HEK293 (cell line): Measurements from ENCODE around the gene WSCD2.
A peak's percentile ranks its signal among the peaks of the same experiment; 100 is the strongest.

ENCODE experiments used
- CTCF ChIA-PET: fragments of 350-600 bp; formaldehyde crosslinking; extraction: SDS; loops from one replicate; lab custom pipeline; 2021; ENCODE audit warnings: antibody characterized with exemption; lab: Yijun Ruan, JAX
- POLR2A ChIA-PET: fragments of 300-600 bp; formaldehyde crosslinking; extraction: SDS; loops from one replicate; lab custom pipeline; 2020; ENCODE audit warnings: antibody characterized with exemption, inconsistent platforms; lab: Yijun Ruan, JAX
- H3K27ac ChIP-seq: fragments of 200-500 bp; sonication (Bioruptor generic); 2 replicates; pipeline ENCODE4 v1.5.1; 2014; ENCODE audit warnings: low read depth, low read length, control low read depth, inconsistent platforms; ENCODE audit errors: extremely low read depth
- H3K36me3 ChIP-seq, 2 experiments: fragments of 200-500 bp in 1 of 2; sonication (Bioruptor generic) in 1 of 2; 1 replicate in 1 of 2; 2 replicates in 1 of 2; pipeline ENCODE4 v1.5.1; 2014 to 2017; ENCODE audit warnings: inconsistent platforms in 2 of 2, low read length in 2 of 2; ENCODE audit not compliant: control insufficient read depth in 2 of 2, insufficient read depth in 1 of 2
- H3K4me1 ChIP-seq: fragments of 200-500 bp; sonication (Bioruptor generic); 2 replicates; pipeline ENCODE4 v1.5.1; 2014; ENCODE audit warnings: mild to moderate bottlenecking, low read length, inconsistent platforms; ENCODE audit not compliant: control insufficient read depth, insufficient read depth
- H3K4me3 ChIP-seq: 2 replicates; pipeline ENCODE4 v1.5.1; 2011; ENCODE audit warnings: low read depth, mild to moderate bottlenecking, control low read depth, low read length, moderate library complexity
- H3K9me3 ChIP-seq: fragments of 200-500 bp; sonication (Bioruptor generic); 2 replicates; pipeline ENCODE4 v1.5.1; 2014; ENCODE audit warnings: low read depth, low read length, inconsistent platforms; ENCODE audit not compliant: control insufficient read depth, insufficient read depth
- FEZF1 ChIP-seq: fragments of 450-650 bp; formaldehyde crosslinking; IDR thresholded peaks from 2 replicates; pipeline ENCODE4 v1.5.1; 2016; ENCODE audit warnings: missing biosample characterization, missing genetic modification characterization
- IKZF3 ChIP-seq: fragments of 450-650 bp; IDR thresholded peaks from 2 replicates; pipeline ENCODE4 v1.5.0; 2018; ENCODE audit warnings: missing biosample characterization, mild to moderate bottlenecking, missing genetic modification characterization, moderate library complexity
- KLF1 ChIP-seq: fragments of 450-650 bp; formaldehyde crosslinking; IDR thresholded peaks from 2 replicates; pipeline ENCODE4 v1.5.1; 2016; ENCODE audit warnings: missing biosample characterization, missing genetic modification characterization
- MEIS1 ChIP-seq: sonication (generic); formaldehyde crosslinking; IDR thresholded peaks from 2 replicates; pipeline ENCODE4 v1.8.1; 2022; ENCODE audit warnings: missing genetic modification reagents, mild to moderate bottlenecking, borderline replicate concordance
- MYNN ChIP-seq: fragments of 450-650 bp; formaldehyde crosslinking; IDR thresholded peaks from 2 replicates; pipeline ENCODE4 v1.5.1; 2016; ENCODE audit warnings: missing biosample characterization, missing genetic modification characterization, borderline replicate concordance
- SCRT1 ChIP-seq: fragments of 450-650 bp; formaldehyde crosslinking; IDR thresholded peaks from 2 replicates; pipeline ENCODE4 v1.5.1; 2016; ENCODE audit warnings: missing biosample characterization, missing genetic modification characterization, borderline replicate concordance
- SCRT2 ChIP-seq: fragments of 450-650 bp; formaldehyde crosslinking; IDR thresholded peaks from 2 replicates; pipeline ENCODE4 v1.5.1; 2016; ENCODE audit warnings: missing biosample characterization, missing genetic modification characterization
- WT1 ChIP-seq: fragments of 450-650 bp; formaldehyde crosslinking; IDR thresholded peaks from 2 replicates; pipeline ENCODE4 v1.5.1; 2016; ENCODE audit warnings: missing biosample characterization, missing genetic modification characterization
- ZNF140 ChIP-seq: fragments of 450-650 bp; formaldehyde crosslinking; IDR thresholded peaks from 2 replicates; pipeline ENCODE4 v1.5.1; 2016; ENCODE audit warnings: missing biosample characterization, missing genetic modification characterization
- ZNF157 ChIP-seq: fragments of 450-650 bp; formaldehyde crosslinking; IDR thresholded peaks from 2 replicates; pipeline ENCODE4 v1.5.1; 2016; ENCODE audit warnings: missing biosample characterization, missing genetic modification characterization
- ZNF266 ChIP-seq: fragments of 450-650 bp; formaldehyde crosslinking; IDR thresholded peaks from 2 replicates; pipeline ENCODE4 v1.5.1; 2016; ENCODE audit warnings: missing biosample characterization, missing genetic modification characterization, low read depth
- ZNF391 ChIP-seq: fragments of 450-650 bp; formaldehyde crosslinking; IDR thresholded peaks from 2 replicates; pipeline ENCODE4 v1.5.1; 2016; ENCODE audit warnings: low read depth, missing biosample characterization, missing genetic modification characterization, borderline replicate concordance
- ZNF394 ChIP-seq: fragments of 450-650 bp; formaldehyde crosslinking; IDR thresholded peaks from 2 replicates; pipeline ENCODE4 v1.5.1; 2016; ENCODE audit warnings: missing biosample characterization, missing genetic modification characterization, mild to moderate bottlenecking, moderate library complexity, borderline replicate concordance
- ZNF580 ChIP-seq: fragments of 450-650 bp; formaldehyde crosslinking; IDR thresholded peaks from 2 replicates; pipeline ENCODE4 v1.5.1; 2016; ENCODE audit warnings: missing biosample characterization, missing genetic modification characterization
- ZNF776 ChIP-seq: fragments of 450-650 bp; formaldehyde crosslinking; IDR thresholded peaks from 2 replicates; pipeline ENCODE4 v1.5.0; 2017; ENCODE audit warnings: missing biosample characterization, missing genetic modification characterization, borderline replicate concordance
- TF ChIP-seq, protein P1 (sequence below): fragments of 450-650 bp; formaldehyde crosslinking; IDR thresholded peaks from 2 replicates; pipeline ENCODE4 v1.5.1; 2016; ENCODE audit warnings: missing biosample characterization, missing genetic modification characterization
- TF ChIP-seq, protein P2 (sequence below): fragments of 450-650 bp; formaldehyde crosslinking; IDR thresholded peaks from 2 replicates; pipeline ENCODE4 v1.5.1; 2016; ENCODE audit warnings: missing biosample characterization, missing genetic modification characterization

WSCD2 gene

DNA sequence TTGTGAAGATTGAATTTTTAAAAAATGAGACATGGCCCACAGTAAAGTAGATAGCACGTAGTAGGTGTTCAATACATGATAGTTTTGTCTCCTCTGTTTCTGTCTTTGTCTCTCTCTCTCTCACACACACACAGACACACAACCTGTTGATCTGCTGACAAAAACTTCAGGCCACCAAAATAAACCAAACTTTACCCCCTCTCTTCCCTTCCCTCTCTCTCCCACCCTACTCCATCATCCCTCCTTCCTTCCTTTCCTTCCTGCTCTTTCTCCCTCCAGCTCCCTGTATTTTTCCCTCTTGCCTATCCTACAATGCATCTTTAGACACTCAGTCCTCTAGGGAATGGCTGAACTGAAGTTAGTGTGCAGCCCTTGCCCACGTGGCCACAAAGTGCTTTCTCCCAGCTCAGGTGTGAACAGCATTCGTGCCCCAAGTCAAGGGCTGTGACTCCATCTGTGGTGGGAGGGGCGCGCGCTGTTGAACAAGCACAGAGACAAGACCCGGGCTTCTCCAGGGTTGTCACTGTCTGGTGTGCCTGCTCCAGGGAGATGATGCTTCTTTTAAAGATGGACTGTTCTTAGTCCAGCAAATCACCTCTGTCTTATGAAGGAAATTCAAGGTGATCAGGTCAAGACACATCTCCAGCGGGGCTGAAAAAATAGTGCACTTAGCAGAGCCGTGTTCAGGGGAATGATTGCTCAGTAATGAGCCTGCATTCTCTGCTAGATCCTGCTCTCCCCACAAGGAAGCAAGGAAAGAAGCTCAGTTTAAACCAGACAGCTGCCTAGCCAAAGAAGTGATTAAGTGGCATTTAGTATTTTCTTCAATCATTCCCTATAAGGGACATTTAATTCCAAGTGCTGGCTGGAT, 75.3 kb downstream of the WSCD2 start:
- no peaks in the 10 kb centered on the region for H3K36me3 ChIP-seq
- no peak overlapping the region for H3K4me3 ChIP-seq
- H3K27ac ChIP-seq = no peak overlapping the region
- TF ChIP-seq ZNF776 (tag by site-specific recombination) (no peak), ZNF157 (tag by site-specific recombination) (no peak), ZNF266 (tag by site-specific recombination) (no peak), ZNF394 (tag by site-specific recombination) (no peak), MEIS1 (CRISPR knock-in tag) (no peak), WT1 (tag by site-specific recombination) (no peak), FEZF1 (tag by site-specific recombination) (no peak), IKZF3 (tag by site-specific recombination) (no peak), SCRT1 (tag by site-specific recombination) (peak; percentile 78), SCRT2 (tag by site-specific recombination) (peak; percentile 76), KLF1 (tag by site-specific recombination) (no peak), ZNF580 (tag by site-specific recombination) (no peak), MYNN (tag by site-specific recombination) (no peak)
- TF ChIP-seq, protein P1, sequence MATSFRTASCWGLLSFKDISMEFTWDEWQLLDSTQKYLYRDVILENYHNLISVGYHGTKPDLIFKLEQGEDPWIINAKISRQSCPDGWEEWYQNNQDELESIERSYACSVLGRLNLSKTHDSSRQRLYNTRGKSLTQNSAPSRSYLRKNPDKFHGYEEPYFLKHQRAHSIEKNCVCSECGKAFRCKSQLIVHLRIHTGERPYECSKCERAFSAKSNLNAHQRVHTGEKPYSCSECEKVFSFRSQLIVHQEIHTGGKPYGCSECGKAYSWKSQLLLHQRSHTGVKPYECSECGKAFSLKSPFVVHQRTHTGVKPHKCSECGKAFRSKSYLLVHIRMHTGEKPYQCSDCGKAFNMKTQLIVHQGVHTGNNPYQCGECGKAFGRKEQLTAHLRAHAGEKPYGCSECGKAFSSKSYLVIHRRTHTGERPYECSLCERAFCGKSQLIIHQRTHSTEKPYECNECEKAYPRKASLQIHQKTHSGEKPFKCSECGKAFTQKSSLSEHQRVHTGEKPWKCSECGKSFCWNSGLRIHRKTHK (tag by site-specific recombination) = no peak
- TF ChIP-seq, protein P2, sequence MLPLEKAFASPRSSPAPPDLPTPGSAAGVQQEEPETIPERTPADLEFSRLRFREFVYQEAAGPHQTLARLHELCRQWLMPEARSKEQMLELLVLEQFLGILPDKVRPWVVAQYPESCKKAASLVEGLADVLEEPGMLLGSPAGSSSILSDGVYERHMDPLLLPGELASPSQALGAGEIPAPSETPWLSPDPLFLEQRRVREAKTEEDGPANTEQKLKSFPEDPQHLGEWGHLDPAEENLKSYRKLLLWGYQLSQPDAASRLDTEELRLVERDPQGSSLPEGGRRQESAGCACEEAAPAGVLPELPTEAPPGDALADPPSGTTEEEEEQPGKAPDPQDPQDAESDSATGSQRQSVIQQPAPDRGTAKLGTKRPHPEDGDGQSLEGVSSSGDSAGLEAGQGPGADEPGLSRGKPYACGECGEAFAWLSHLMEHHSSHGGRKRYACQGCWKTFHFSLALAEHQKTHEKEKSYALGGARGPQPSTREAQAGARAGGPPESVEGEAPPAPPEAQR = no peak
- TF ChIP-seq, all 188 proteins: peak for 2
- Histone ChIP-seq H3K9me3 (no peaks in the 10 kb centered on the region), H3K4me1 (no peaks in the 10 kb centered on the region)
- POLR2A ChIA-PET = no interaction called here
- CTCF ChIA-PET = no interaction called here

- ChIA-PET POLR2A (no interaction called here), CTCF (no interaction called here)
- H3K36me3 ChIP-seq = no peaks in the 10 kb centered on the region
- TF ChIP-seq ZNF140 (tag by site-specific recombination) (no peak), ZNF391 (tag by site-specific recombination) (no peak), ZNF394 (tag by site-specific recombination) (no peak)
- TF ChIP-seq, all 188 proteins: peak for 0
- H3K27ac ChIP-seq = no peak overlapping the region
- no peak overlapping the region for H3K4me3 ChIP-seq
- no peaks in the 10 kb centered on the region for H3K4me1 ChIP-seq
- no peaks in the 10 kb centered on the region for H3K9me3 ChIP-seq
These were observed 76.8 kb downstream of the WSCD2 start for GRCh38 chr12:108205864-108206263.
